B cell (primary cell): ENCODE results near the gene ATXN1. TPM values are rescaled to one million over a fixed set of nuclear protein-coding genes. Genes with fewer than 3 reads are reported as not detected.

ENCODE experiments used
- ATAC-seq: fragments of 200-7000 bp; cut with Tn5 transposase; one replicate; pipeline ENCODE4 v1.10.0; 2021; ENCODE audit warnings: low read depth, mild to moderate bottlenecking, moderate number of reproducible peaks, moderate library complexity
- CTCF ChIA-PET: fragments of 350-600 bp; sonication (Branson Sonifier 250); formaldehyde crosslinking; loops from one replicate; lab custom pipeline; 2021; ENCODE audit warnings: antibody characterized with exemption, inconsistent platforms; lab: Charles Lee
- POLR2A ChIA-PET: fragments of 350-600 bp; sonication (Branson Sonifier 250); formaldehyde crosslinking; loops from one replicate; lab custom pipeline; 2021; ENCODE audit warnings: antibody characterized with exemption; lab: Charles Lee
- DNase-seq: peaks from one replicate; pipeline ENCODE4 v3.0.0; 2013
- H2AFZ ChIP-seq: 2 replicates; pipeline ENCODE4 v1.6.1; 2012; ENCODE audit warnings: mild to moderate bottlenecking, low read depth, low read length; ENCODE audit not compliant: insufficient read depth, poor library complexity, severe bottlenecking
- H3K27ac ChIP-seq, 2 donors: 1 replicate in 1 of 2; 2 replicates in 1 of 2; pipeline ENCODE4 v1.5.1; 2012 to 2013; ENCODE audit warnings: low read length in 2 of 2, mild to moderate bottlenecking in 2 of 2, moderate library complexity in 1 of 2
- H3K27me3 ChIP-seq, 4 experiments: fragments of 200-600 bp in 1 of 4; sonication (generic) in 1 of 4; replicated peaks in 1 of 4; 1 replicate in 2 of 4; 2 replicates in 2 of 4; pipeline versions ENCODE4 v1.6.1 to v1.7.0; 2013 to 2016; ENCODE audit warnings: low read length in 3 of 4, mild to moderate bottlenecking in 2 of 4, mixed read lengths in 1 of 4, moderate library complexity in 1 of 4; ENCODE audit not compliant: insufficient read depth in 4 of 4, control insufficient read depth in 3 of 4; ENCODE audit errors: control extremely low read depth in 1 of 4
- H3K36me3 ChIP-seq, 2 experiments: replicated peaks in 1 of 2; 1 replicate in 1 of 2; 2 replicates in 1 of 2; pipeline versions ENCODE4 v1.6.1 to v1.7.1; 2013; ENCODE audit warnings: low read length in 1 of 2; ENCODE audit not compliant: insufficient read depth in 2 of 2, control insufficient read depth in 1 of 2; ENCODE audit errors: control extremely low read depth in 1 of 2, extremely low read depth in 1 of 2
- H3K4me1 ChIP-seq, 2 donors: fragments of 200-600 bp in 1 of 2; sonication (generic) in 1 of 2; 1 replicate in 1 of 2; 2 replicates in 1 of 2; pipeline versions ENCODE4 v1.5.1 to v1.6.1; 2013 to 2017; ENCODE audit warnings: low read length in 2 of 2; ENCODE audit not compliant: control insufficient read depth in 2 of 2, insufficient read depth in 2 of 2
- H3K4me2 ChIP-seq: replicated peaks from 2 replicates; pipeline ENCODE3; 2012; ENCODE audit warnings: mild to moderate bottlenecking, low read depth, low read length; ENCODE audit not compliant: poor library complexity, severe bottlenecking
- H3K4me3 ChIP-seq, 5 experiments: fragments of 200-600 bp in 1 of 5; sonication (generic) in 1 of 5; 1 replicate in 3 of 5; 2 replicates in 2 of 5; pipeline versions ENCODE4 v1.5.1 to v1.7.0; 2011 to 2016; ENCODE audit warnings: low read length in 4 of 5, mild to moderate bottlenecking in 4 of 5, low read depth in 2 of 5, control low read depth in 1 of 5, moderate library complexity in 1 of 5; ENCODE audit not compliant: insufficient read depth in 1 of 5; ENCODE audit errors: control extremely low read depth in 1 of 5, extremely low read depth in 1 of 5
- H3K79me2 ChIP-seq: fragments of 200-600 bp; sonication (generic); one replicate; pipeline ENCODE4 v1.6.0; 2016; ENCODE audit warnings: low read length; ENCODE audit not compliant: control insufficient read depth, insufficient read depth
- H3K9ac ChIP-seq: fragments of 200-600 bp; sonication (generic); 2 replicates; pipeline ENCODE4 v1.6.1; 2017; ENCODE audit warnings: mild to moderate bottlenecking, low read length, moderate library complexity
- H3K9me3 ChIP-seq, 3 donors: one replicate each; pipeline versions ENCODE4 v1.6.1 to v1.7.1; 2013; ENCODE audit warnings: low read length in 2 of 3; ENCODE audit not compliant: control insufficient read depth in 2 of 3, insufficient read depth in 1 of 3; ENCODE audit errors: control extremely low read depth in 1 of 3
- H4K20me1 ChIP-seq: 2 replicates; pipeline ENCODE4 v1.6.0; 2012; ENCODE audit warnings: mild to moderate bottlenecking, low read length; ENCODE audit not compliant: insufficient read depth, control insufficient read depth, poor library complexity, severe bottlenecking
- H3K27ac Mint-ChIP-seq: one replicate; pipeline ENCODE4 v1.8.0; 2021; ENCODE audit warnings: mixed read lengths
- H3K27me3 Mint-ChIP-seq: one replicate; pipeline ENCODE4 v1.8.0; 2021; ENCODE audit warnings: mixed read lengths
- H3K4me1 Mint-ChIP-seq: one replicate; pipeline ENCODE4 v1.8.0; 2021; ENCODE audit warnings: mixed read lengths
- H3K4me3 Mint-ChIP-seq: one replicate; pipeline ENCODE4 v1.8.0; 2021; ENCODE audit warnings: mixed read lengths
- H3K9me3 Mint-ChIP-seq: one replicate; pipeline ENCODE4 v1.8.0; 2022; ENCODE audit warnings: mixed read lengths; ENCODE audit not compliant: insufficient read depth
- EZH2 ChIP-seq: IDR thresholded peaks from 2 replicates; pipeline ENCODE4 v1.6.1; 2012; ENCODE audit warnings: borderline replicate concordance, low read depth, mild to moderate bottlenecking, moderate library complexity, low read length; ENCODE audit not compliant: insufficient read depth, poor library complexity, severe bottlenecking
- WGBS: methylation state at CpG from one replicate; pipeline ENCODE4 v1.1.5; 2013; ENCODE audit warnings: missing lambda C conversion rate; ENCODE audit not compliant: insufficient coverage; 5-methylcytosine and 5-hydroxymethylcytosine counted together
- intact Hi-C: fragments of 100-400 bp; cut with micrococcal nuclease; formaldehyde crosslinking; loops from one replicate; pipeline ENCODE4 v1.10.0; 2022
- polyA plus RNA-seq: library from polyadenylated mRNA; depleted of rRNA; stranded (reverse); fragments of >200 nt; gene quantifications from 2 replicates; pipeline ENCODE4 v1.2.3, GENCODE V29; 2012
- total RNA-seq, 2 donors: library from RNA; stranded (reverse); fragments of 120-200 nt in 1 of 2; gene quantifications; 1 replicate in 1 of 2; 2 replicates in 1 of 2; pipeline versions ENCODE4 v1.2.3 to v1.2.4, GENCODE V29; 2013 to 2022
- TF ChIP-seq, protein P1 (sequence below): fragments of 200-600 bp; IDR thresholded peaks from one replicate; pipeline ENCODE4 v1.8.0; 2022; ENCODE audit warnings: antibody characterized with exemption, mild to moderate bottlenecking

Gene ATXN1
- total and polyA plus RNA-seq, 2 donors (not counting 1 experiment from before 2014, with no cell fraction given): 5.7 to 63.8 TPM

- Mint-ChIP-seq H3K27me3 (no peaks in the 10 kb centered on the region), H3K4me3 (peak overlapping the region; percentile 72), H3K4me1 (peaks cover 55% of the 10 kb centered on the region), H3K27ac (peak overlapping the region; percentile 60), H3K9me3 (no peaks in the 10 kb centered on the region)
- Histone ChIP-seq H3K4me1 (peaks cover 19 to 30% of the 10 kb centered on the region in 2 donors), H3K4me3 (no peak overlapping the region), H3K27me3 (no peaks in the 10 kb centered on the region), H3K79me2 (no peaks in the 10 kb centered on the region), H3K9ac (peak overlapping the region; percentile 8), H3K27ac (peak overlapping the region; percentile 7 to 56), H3K9me3 (peaks cover 0 to 2% (median 1%) of the 10 kb centered on the region in 3 donors), H3K36me3 (no peaks in the 10 kb centered on the region), H3K4me2 (peak overlapping the region; percentile 38), H2AFZ (peak overlapping the region; percentile 13), H4K20me1 (no peaks in the 10 kb centered on the region)
- DNase-seq (peak; percentile 53), ATAC-seq (peak; percentile 72)
- ChIA-PET POLR2A (interaction anchor here (0.6 to 1.5 kb wide), 4 partner anchors 96 to 170 kb away, joined by 3 to 8 read pairs (median 4); partner anchors contain the start of gene ATXN1), CTCF (interaction anchor here (1.1 to 1.8 kb wide), 3 partner anchors 80 to 170 kb away, joined by 3 to 7 read pairs (median 4); partner anchors contain the start of gene ATXN1)
- intact Hi-C loops: loop anchor here (2.0 to 10.0 kb wide), 4 partner anchors 113 to 257 kb away; partner anchors contain the start of gene ATXN1
- TF ChIP-seq, protein P1, sequence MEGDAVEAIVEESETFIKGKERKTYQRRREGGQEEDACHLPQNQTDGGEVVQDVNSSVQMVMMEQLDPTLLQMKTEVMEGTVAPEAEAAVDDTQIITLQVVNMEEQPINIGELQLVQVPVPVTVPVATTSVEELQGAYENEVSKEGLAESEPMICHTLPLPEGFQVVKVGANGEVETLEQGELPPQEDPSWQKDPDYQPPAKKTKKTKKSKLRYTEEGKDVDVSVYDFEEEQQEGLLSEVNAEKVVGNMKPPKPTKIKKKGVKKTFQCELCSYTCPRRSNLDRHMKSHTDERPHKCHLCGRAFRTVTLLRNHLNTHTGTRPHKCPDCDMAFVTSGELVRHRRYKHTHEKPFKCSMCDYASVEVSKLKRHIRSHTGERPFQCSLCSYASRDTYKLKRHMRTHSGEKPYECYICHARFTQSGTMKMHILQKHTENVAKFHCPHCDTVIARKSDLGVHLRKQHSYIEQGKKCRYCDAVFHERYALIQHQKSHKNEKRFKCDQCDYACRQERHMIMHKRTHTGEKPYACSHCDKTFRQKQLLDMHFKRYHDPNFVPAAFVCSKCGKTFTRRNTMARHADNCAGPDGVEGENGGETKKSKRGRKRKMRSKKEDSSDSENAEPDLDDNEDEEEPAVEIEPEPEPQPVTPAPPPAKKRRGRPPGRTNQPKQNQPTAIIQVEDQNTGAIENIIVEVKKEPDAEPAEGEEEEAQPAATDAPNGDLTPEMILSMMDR: no peak
- no peak for TF ChIP-seq EZH2
- WGBS: 27% methylated on average over 6 of the region's 11 CpGs
Measured at GRCh38 chr6:16591396-16592222, 169.7 kb downstream of the ATXN1 start.

GRCh38 chr6:16585805-16586204, 175.5 kb downstream of the ATXN1 start:
- Mint-ChIP-seq H3K27ac (no peak overlapping the region), H3K9me3 (peaks cover 3% of the 10 kb centered on the region), H3K4me1 (peaks cover 23% of the 10 kb centered on the region), H3K27me3 (no peaks in the 10 kb centered on the region), H3K4me3 (no peak overlapping the region)
- H4K20me1 ChIP-seq: no peaks in the 10 kb centered on the region
- WGBS: 64% methylated on average over 4 of the region's 6 CpGs
- H3K9me3 ChIP-seq: peaks cover 0 to 2% (median 0%) of the 10 kb centered on the region in 3 donors
- no peak overlapping the region for H3K4me3 ChIP-seq
- no peak overlapping the region for H3K27ac ChIP-seq
- H3K9ac ChIP-seq: no peak overlapping the region
- ATAC-seq: no peak
- ChIA-PET POLR2A (no interaction called here), CTCF (interaction anchor here (1.4 kb wide), 1 partner anchor 10 kb away, joined by 3 read pairs; no protein-coding TSS in a partner anchor)
- DNase-seq: no peak
- no peak overlapping the region for H3K4me2 ChIP-seq
- no peaks in the 10 kb centered on the region for H3K79me2 ChIP-seq
- TF ChIP-seq, protein P1: no peak
- no peak for TF ChIP-seq EZH2
- intact Hi-C loops: no loop called here
- H3K36me3 ChIP-seq: no peaks in the 10 kb centered on the region
- H3K4me1 ChIP-seq: no peaks in the 10 kb centered on the region
- H3K27me3 ChIP-seq: no peaks in the 10 kb centered on the region
- H2AFZ ChIP-seq: no peak overlapping the region
